HEK293 (cell line): ENCODE measurements around the gene SPTBN1.

Experiments used
- AEBP2 ChIP-seq: fragments of 450-650 bp; formaldehyde crosslinking; IDR thresholded peaks from 2 replicates; pipeline ENCODE4 v1.5.1; 2016; ENCODE audit warnings: missing biosample characterization, missing genetic modification characterization, borderline replicate concordance
- CTCF ChIP-seq: fragments of 450-650 bp; formaldehyde crosslinking; IDR thresholded peaks from 2 replicates; pipeline ENCODE4 v1.5.1; 2016; ENCODE audit warnings: missing biosample characterization, missing genetic modification characterization
- HOXA7 ChIP-seq: sonication (generic); formaldehyde crosslinking; IDR thresholded peaks from 2 replicates; pipeline ENCODE4 v1.8.1; 2022; ENCODE audit warnings: missing genetic modification reagents, borderline replicate concordance
- MEIS1 ChIP-seq: sonication (generic); formaldehyde crosslinking; IDR thresholded peaks from 2 replicates; pipeline ENCODE4 v1.8.1; 2022; ENCODE audit warnings: missing genetic modification reagents, mild to moderate bottlenecking, borderline replicate concordance
- RBAK ChIP-seq: fragments of 450-650 bp; formaldehyde crosslinking; IDR thresholded peaks from 2 replicates; pipeline ENCODE4 v1.5.1; 2016; ENCODE audit warnings: missing biosample characterization, missing genetic modification characterization
- TCF7L2 ChIP-seq: IDR thresholded peaks from 2 replicates; pipeline ENCODE4 v1.6.1; 2011; ENCODE audit warnings: low read depth, mild to moderate bottlenecking, inconsistent platforms, low read length, moderate library complexity, borderline replicate concordance
- ZBTB7A ChIP-seq: fragments of 450-650 bp; formaldehyde crosslinking; IDR thresholded peaks from 2 replicates; pipeline ENCODE4 v1.5.1; 2016; ENCODE audit warnings: low read depth, missing biosample characterization, missing genetic modification characterization
- ZNF626 ChIP-seq: fragments of 450-650 bp; sonication (Bioruptor Pico); formaldehyde crosslinking; IDR thresholded peaks from 2 replicates; pipeline ENCODE4 v1.5.1; 2018; ENCODE audit warnings: missing biosample characterization, missing genetic modification characterization, inconsistent platforms
- ZNF792 ChIP-seq: fragments of 450-650 bp; formaldehyde crosslinking; IDR thresholded peaks from 2 replicates; pipeline ENCODE4 v1.5.1; 2016; ENCODE audit warnings: missing biosample characterization, missing genetic modification characterization

DNA sequence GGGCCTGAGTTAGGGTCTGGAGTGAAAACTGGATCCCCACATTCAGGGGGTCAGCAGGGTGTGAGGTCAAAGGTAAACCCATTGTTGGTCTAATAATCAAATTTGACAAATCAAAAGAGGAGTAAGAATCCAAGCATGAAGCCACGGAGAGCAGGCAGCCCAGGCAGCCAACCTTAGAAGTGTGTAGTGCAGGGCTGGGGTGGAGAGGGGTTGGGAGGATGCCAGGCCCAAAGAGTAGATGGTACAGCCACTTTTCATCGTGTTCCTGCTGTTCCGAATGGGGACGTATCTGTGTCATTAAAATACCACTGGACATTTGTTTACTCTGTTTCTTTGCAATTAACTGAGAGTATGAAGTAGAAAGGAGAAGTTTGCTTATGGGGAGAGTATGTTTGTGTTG, 16.5 kb upstream of the SPTBN1 start:
- TF ChIP-seq ZNF626 (tag by site-specific recombination): no peak
- no peak for TF ChIP-seq MEIS1 (CRISPR knock-in tag)
- TF ChIP-seq AEBP2 (tag by site-specific recombination): no peak
- no peak for TF ChIP-seq HOXA7 (CRISPR knock-in tag)
- TF ChIP-seq RBAK (tag by site-specific recombination): no peak
- no peak for TF ChIP-seq ZNF792 (tag by site-specific recombination)
- TF ChIP-seq ZBTB7A (tag by site-specific recombination): no peak
- no peak for TF ChIP-seq CTCF (tag by site-specific recombination)
- no peak for TF ChIP-seq TCF7L2
